BE2C (cell line): ENCODE measurements around the gene MEPCE.

Source experiments
- DNase-seq: peaks from one replicate; pipeline ENCODE4 v3.0.0-alpha.2; 2020
- H3K27me3 ChIP-seq: fragments of 250-450 bp; sonication (Bioruptor Pico); 2 replicates; pipeline ENCODE4 v1.5.1; 2020; ENCODE audit warnings: mild to moderate bottlenecking
- H3K36me3 ChIP-seq: fragments of 250-450 bp; sonication (Bioruptor Pico); 2 replicates; pipeline ENCODE4 v1.5.1; 2020; ENCODE audit warnings: mild to moderate bottlenecking
- H3K4me1 ChIP-seq: fragments of 250-450 bp; sonication (Bioruptor Pico); 2 replicates; pipeline ENCODE4 v1.5.1; 2020
- H3K4me3 ChIP-seq: 2 replicates; pipeline ENCODE4 v1.5.1; 2011; ENCODE audit warnings: low read depth, low read length
- H3K9me3 ChIP-seq: fragments of 250-450 bp; sonication (Bioruptor Pico); 2 replicates; pipeline ENCODE4 v1.5.1; 2020
- CTCF ChIP-seq: IDR thresholded peaks from 2 replicates; pipeline ENCODE4 v1.5.1; 2012; ENCODE audit warnings: mild to moderate bottlenecking, low read depth, low read length

The MEPCE gene

GRCh38 chr7:100465702-100466311 is 36.2 kb downstream of the MEPCE start:
- Histone ChIP-seq H3K9me3 (no peaks in the 10 kb centered on the region), H3K36me3 (no peaks in the 10 kb centered on the region; the same call in 1 of the 2 replicates), H3K4me3 (no peak overlapping the region), H3K27me3 (no peaks in the 10 kb centered on the region), H3K4me1 (peaks cover 3% of the 10 kb centered on the region)
- peak; percentile 78 for TF ChIP-seq CTCF
- DNase-seq, result peak; percentile 79

- no peak for TF ChIP-seq CTCF
- H3K27me3 ChIP-seq, result no peaks in the 10 kb centered on the region
- H3K36me3 ChIP-seq, result peaks cover 6% of the 10 kb centered on the region; the same call in 1 of the 2 replicates
- H3K4me1 ChIP-seq, result peaks cover 3% of the 10 kb centered on the region
- no peak for DNase-seq
- no peak overlapping the region for H3K4me3 ChIP-seq
- H3K9me3 ChIP-seq, result no peaks in the 10 kb centered on the region
These were observed 37.3 kb downstream of the MEPCE start for GRCh38 chr7:100466653-100467605.

DNA sequence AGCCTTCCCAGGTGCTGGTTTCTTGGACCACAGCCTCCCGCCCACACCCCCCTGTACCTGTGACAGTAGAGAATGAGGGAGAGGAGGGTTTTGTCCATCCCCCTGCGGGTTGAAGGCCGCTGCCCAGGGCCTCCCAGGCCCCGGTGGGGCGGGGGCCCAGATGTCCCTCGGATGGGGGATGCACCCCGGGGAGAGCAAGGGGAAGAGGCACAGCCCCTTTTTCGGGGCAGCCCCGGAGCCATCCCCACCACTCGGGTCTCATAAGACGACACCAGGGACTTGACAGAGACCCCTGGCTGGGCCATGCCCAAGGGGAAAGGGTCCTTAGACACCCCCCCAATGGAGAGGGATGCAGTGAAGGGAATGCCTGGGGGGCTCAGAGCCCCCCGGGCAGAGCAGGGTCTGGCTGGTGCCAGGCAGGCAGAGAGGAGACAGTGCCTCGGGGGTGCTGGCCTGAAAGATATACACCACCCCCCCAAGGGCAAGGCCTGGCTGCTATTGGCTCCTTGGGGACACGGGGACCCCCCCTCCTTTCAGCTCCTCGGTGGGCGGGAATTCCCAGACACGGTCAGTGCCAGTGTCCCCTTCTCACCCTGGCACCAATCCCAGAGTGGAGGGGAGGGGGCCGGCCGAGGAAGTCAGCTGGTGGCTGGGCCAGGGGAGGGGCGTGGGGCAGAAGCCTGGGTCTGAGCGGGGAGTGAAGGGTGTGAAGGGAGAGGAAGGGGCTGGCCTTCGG is 38.2 kb downstream of the MEPCE start:
- H3K36me3 ChIP-seq, result peaks cover 6% of the 10 kb centered on the region; the same call in 1 of the 2 replicates
- TF ChIP-seq CTCF, result no peak
- H3K9me3 ChIP-seq, result no peaks in the 10 kb centered on the region
- H3K4me3 ChIP-seq, result no peak overlapping the region
- H3K27me3 ChIP-seq, result no peaks in the 10 kb centered on the region
- no peak for DNase-seq
- peaks cover 4% of the 10 kb centered on the region for H3K4me1 ChIP-seq

- no peaks in the 10 kb centered on the region for H3K9me3 ChIP-seq
- peaks cover 8% of the 10 kb centered on the region for H3K4me1 ChIP-seq
- H3K36me3 ChIP-seq, result peaks cover 11% of the 10 kb centered on the region
- H3K27me3 ChIP-seq, result no peaks in the 10 kb centered on the region
- no peak overlapping the region for H3K4me3 ChIP-seq
- DNase-seq, result peak; percentile 92
- TF ChIP-seq CTCF, result peak; percentile 95
These were observed 39.8 kb downstream of the MEPCE start for GRCh38 chr7:100469227-100470044.

DNA sequence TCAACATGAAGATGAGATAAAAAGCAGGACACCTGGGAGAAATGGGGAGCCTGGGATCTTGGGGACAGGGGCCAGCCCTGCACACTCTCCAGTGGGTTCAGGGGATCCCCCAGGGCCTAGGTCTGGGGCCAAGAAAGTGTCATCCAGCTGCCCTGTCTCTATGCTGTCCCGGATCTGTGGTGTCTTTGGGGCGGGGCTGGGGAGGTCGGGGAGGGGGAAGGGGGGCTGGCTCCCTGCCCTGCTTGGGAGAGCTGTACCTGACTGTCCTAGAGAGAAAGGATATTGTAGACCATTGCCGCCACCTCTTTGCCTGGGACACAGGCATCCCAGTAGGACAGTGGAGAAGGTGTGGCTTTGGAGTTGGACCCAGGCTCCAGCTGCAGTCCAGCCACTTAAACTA is 41.4 kb downstream of the MEPCE start:
- peaks cover 11% of the 10 kb centered on the region for H3K36me3 ChIP-seq
- no peaks in the 10 kb centered on the region for H3K9me3 ChIP-seq
- H3K4me3 ChIP-seq, result no peak overlapping the region
- H3K27me3 ChIP-seq, result no peaks in the 10 kb centered on the region
- DNase-seq, result no peak
- peaks cover 8% of the 10 kb centered on the region for H3K4me1 ChIP-seq
- TF ChIP-seq CTCF, result no peak
